Thyroid gland (tissue), 4 donors: ENCODE results near the gene FIBP. TPM values are rescaled to one million over a fixed set of nuclear protein-coding genes. Genes with fewer than 3 reads are reported as not detected.
"Not testable (repeated sequence)": the region's sequence is repeated elsewhere in the genome, so short reads cannot be mapped to it uniquely, and the experiment has no call there.

Experiments used
- DNase-seq, 2 donors: peaks; one replicate each; pipeline ENCODE4 v3.0.0-alpha.2; 2019
- H3K27ac ChIP-seq, 3 donors: fragments of 200-600 bp; sonication (generic); 1 replicate in 2 of 3; 2 replicates in 1 of 3; pipeline ENCODE4 v1.5.1; 2016 to 2019; ENCODE audit warnings: mild to moderate bottlenecking in 1 of 3, moderate library complexity in 1 of 3
- H3K27me3 ChIP-seq: fragments of 200-600 bp; sonication (generic); one replicate; pipeline ENCODE4 v1.5.1; 2019
- H3K36me3 ChIP-seq, 2 donors: fragments of 200-600 bp; sonication (generic); one replicate each; pipeline ENCODE4 v1.5.1; 2016 to 2019
- H3K4me1 ChIP-seq, 2 donors: fragments of 200-600 bp; sonication (generic); one replicate each; pipeline ENCODE4 v1.5.1; 2017 to 2019
- H3K4me3 ChIP-seq, 3 donors: fragments of 200-600 bp; sonication (generic); replicated peaks in 1 of 3; 1 replicate in 2 of 3; 2 replicates in 1 of 3; pipeline ENCODE4 v1.5.1; 2016; ENCODE audit warnings: mild to moderate bottlenecking in 1 of 3
- H3K9me3 ChIP-seq: fragments of 200-600 bp; sonication (generic); one replicate; pipeline ENCODE4 v1.5.1; 2017
- POLR2A ChIP-seq, 2 donors: fragments of 450-650 bp; IDR thresholded peaks; one replicate each; pipeline ENCODE4 v1.6.1; 2017; ENCODE audit warnings: antibody characterized with exemption in 2 of 2, mild to moderate bottlenecking in 2 of 2, moderate library complexity in 1 of 2
- WGBS, 2 donors: methylation state at CpG; one replicate each; pipeline ENCODE4 v1.1.5; 2017; 5-methylcytosine and 5-hydroxymethylcytosine counted together
- intact Hi-C: fragments of 100-400 bp; cut with DNase I; formaldehyde crosslinking; loops from one replicate; pipeline ENCODE4 v1.15.1; 2023
- total RNA-seq, 4 donors: library from RNA; depleted of rRNA; stranded (reverse); fragments of >200 nt; gene quantifications; one replicate each; pipeline ENCODE4 v1.2.3, GENCODE V29; 2016
- TF ChIP-seq, protein P1 (sequence below), 6 experiments: fragments of 200-600 bp in 3 of 6; fragments of 450-650 bp in 3 of 6; sonication (generic) in 3 of 6; IDR thresholded peaks; one replicate each; pipeline ENCODE4 v1.5.1; 2016 to 2019; ENCODE audit warnings: antibody characterized with exemption in 6 of 6, mild to moderate bottlenecking in 2 of 6, inconsistent platforms in 1 of 6, moderate library complexity in 1 of 6

The FIBP gene
- total RNA-seq, 4 donors from 2014 or later: 65.9 to 128 (median 109) TPM

DNA sequence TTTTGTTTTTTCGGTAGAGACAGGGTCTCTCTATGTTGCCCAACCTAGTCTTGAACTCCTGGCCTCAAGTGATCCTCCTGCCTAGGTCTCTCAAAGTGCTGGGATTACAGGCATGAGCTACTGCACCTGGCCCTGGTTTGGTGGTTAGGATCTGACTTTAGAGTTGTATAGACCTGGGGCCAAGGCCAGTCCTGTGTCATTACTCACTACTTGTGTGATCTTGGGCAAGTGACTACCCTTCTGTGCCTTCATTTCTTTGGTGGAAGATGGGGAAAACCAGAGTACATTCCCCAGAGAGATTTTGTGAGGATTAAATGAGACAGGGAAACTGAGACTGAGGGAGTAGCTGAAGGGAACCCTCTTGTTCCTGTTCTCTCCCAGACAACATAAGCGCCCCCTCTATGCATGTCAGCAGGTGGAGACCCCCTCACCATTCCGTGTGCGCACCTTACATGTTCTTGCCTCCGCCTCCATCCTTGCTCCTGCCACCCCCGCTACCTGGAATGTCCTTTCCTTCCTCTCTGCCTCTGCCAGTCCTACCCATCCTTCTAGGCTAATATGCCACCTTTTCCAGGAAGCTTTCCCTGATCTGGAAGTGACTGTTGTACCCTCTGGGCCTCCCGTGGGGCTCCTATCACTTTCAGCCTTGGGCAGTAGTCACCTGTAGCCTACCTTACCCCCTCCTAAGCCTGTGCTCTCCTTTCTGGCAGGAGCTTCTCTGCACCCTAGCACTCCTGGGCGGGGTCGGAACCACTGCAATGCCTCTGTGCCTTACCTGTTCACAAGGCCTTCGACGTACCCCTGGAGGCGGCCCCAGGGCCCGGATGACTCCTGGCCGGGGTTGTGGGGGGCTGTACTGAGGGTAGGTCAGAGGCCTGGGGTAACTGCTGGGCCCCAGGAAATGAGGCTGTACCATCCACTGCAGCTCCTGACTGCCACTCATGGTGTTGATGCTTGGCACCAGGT lies 8.0 kb upstream of the FIBP start:
- intact Hi-C loops: no loop called here
- H3K4me3 ChIP-seq: no peak overlapping the region
- H3K9me3 ChIP-seq: no peaks in the 10 kb centered on the region
- H3K27ac ChIP-seq: no peak overlapping the region
- no peak for TF ChIP-seq POLR2A (IDR thresholded peaks at IDR 0.05)
- TF ChIP-seq, protein P1, sequence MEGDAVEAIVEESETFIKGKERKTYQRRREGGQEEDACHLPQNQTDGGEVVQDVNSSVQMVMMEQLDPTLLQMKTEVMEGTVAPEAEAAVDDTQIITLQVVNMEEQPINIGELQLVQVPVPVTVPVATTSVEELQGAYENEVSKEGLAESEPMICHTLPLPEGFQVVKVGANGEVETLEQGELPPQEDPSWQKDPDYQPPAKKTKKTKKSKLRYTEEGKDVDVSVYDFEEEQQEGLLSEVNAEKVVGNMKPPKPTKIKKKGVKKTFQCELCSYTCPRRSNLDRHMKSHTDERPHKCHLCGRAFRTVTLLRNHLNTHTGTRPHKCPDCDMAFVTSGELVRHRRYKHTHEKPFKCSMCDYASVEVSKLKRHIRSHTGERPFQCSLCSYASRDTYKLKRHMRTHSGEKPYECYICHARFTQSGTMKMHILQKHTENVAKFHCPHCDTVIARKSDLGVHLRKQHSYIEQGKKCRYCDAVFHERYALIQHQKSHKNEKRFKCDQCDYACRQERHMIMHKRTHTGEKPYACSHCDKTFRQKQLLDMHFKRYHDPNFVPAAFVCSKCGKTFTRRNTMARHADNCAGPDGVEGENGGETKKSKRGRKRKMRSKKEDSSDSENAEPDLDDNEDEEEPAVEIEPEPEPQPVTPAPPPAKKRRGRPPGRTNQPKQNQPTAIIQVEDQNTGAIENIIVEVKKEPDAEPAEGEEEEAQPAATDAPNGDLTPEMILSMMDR (IDR thresholded peaks at IDR 0.05): no peak
- no peak for DNase-seq
- no peaks in the 10 kb centered on the region for H3K36me3 ChIP-seq
- H3K27me3 ChIP-seq: peaks cover 9% of the 10 kb centered on the region
- 91 to 93% methylated on average over 14 of the region's 14 CpGs for WGBS, 2 donors
- H3K4me1 ChIP-seq: peaks cover 21 to 39% of the 10 kb centered on the region in 2 donors

DNA sequence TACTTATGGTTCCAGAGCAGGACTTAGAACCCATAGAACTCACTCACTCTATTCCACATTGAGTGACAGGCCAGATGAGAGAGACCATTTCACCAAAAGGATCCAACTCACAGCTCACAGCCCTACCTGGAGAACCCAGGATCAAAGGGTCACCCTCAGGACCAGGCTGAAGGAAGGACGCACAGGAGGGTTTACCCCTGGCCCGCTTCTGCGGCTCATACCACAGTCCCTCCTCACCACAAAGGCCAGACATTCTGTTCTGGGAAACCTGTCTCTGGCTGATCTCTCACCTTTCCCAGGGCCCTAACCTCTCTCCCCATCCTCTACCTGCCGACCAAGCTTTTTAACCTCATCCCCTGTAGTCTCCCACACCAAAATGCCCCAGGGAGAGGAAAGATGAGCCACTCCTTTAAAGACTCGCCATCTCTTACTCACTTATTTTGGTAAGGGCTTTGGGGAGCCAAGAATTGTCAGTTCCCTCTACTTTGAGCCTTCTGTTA lies 7.3 kb upstream of the FIBP start:
- 94% methylated on average over 5 of the region's 5 CpGs for WGBS, 2 donors
- Histone ChIP-seq H3K27ac (no peak overlapping the region), H3K36me3 (no peaks in the 10 kb centered on the region), H3K27me3 (peaks cover 9% of the 10 kb centered on the region), H3K4me1 (peaks cover 22 to 43% of the 10 kb centered on the region in 2 donors), H3K4me3 (no peak overlapping the region), H3K9me3 (no peaks in the 10 kb centered on the region)
- intact Hi-C loops: no loop called here
- TF ChIP-seq, protein P1 (IDR thresholded peaks at IDR 0.05): no peak
- no peak for TF ChIP-seq POLR2A (IDR thresholded peaks at IDR 0.05)
- DNase-seq: no peak

DNA sequence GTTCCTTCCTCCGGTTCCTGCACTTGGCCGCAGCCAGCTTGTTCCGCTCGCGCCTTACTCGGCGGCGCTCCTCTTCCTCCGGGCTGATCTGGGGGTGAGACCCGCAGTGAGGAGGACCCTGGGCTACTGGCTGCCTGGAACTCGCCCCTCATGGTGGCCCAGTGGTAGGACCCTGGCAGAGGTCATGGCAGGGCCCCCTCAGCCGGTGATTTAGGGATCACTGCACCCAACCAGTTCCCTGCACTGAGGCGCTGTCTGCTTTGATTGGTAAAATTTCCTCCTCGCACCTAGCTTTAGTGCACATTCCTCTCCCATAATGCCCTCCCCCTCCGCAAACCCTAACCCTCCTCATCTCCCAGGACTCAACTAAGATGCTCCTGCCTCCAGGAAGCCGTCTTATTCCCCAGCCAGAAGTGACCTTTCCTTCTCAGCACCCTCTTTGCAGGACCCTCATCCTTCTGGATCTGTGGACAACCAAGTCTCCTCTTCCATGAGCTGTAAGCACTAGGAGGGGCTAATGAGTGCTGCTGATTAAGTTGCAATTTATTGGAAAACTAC lies 5.8 kb upstream of the FIBP start:
- TF ChIP-seq, protein P1 (IDR thresholded peaks at IDR 0.05): no peak
- no peak for TF ChIP-seq POLR2A (IDR thresholded peaks at IDR 0.05)
- Histone ChIP-seq H3K9me3 (no peaks in the 10 kb centered on the region), H3K36me3 (no peaks in the 10 kb centered on the region), H3K4me1 (peaks cover 22 to 44% of the 10 kb centered on the region in 2 donors), H3K4me3 (no peak overlapping the region), H3K27ac (peak overlapping the region; percentile 61 to 82 (median 62)), H3K27me3 (peaks cover under 1% of the 10 kb centered on the region)
- no peak for DNase-seq
- intact Hi-C loops: no loop called here
- 75 to 81% methylated on average over 16 of the region's 16 CpGs for WGBS, 2 donors

DNA sequence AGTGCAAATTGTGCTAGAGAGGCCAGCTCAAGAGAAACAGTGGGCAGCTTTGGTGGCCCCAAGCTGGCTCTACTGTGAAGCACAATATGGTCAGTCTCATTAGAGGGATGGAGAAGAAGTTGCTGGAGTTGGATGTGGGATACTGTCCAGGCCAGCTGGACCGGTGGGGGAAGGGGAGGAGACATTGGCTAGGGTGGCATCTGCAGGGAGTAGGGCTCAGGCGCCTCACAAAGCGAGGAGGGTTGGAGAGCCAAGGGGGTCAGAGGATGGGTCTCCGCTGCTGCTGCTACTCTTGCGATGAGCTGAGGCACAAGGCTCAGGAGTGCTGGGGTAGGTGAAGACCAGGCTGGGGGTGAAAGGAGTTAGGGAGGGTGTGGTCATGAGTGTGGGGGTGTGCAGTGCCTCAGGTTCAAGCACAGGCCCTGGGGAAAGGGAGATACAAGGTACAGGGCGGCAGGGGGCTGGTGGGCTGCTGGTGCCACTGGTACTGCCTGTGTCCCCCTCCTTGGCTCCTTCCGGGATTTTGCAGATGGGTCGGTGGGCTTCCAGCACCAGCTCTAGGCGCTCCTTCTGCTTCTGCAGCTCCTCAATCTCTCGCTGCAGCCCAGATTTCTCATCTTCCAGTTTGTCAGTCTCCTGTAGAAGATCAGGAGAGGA lies 4.5 kb upstream of the FIBP start:
- TF ChIP-seq, protein P1 (IDR thresholded peaks at IDR 0.05): no peak
- TF ChIP-seq POLR2A (IDR thresholded peaks at IDR 0.05): no peak
- Histone ChIP-seq H3K4me1 (peaks cover 28 to 47% of the 10 kb centered on the region in 2 donors), H3K4me3 (no peak overlapping the region), H3K9me3 (no peaks in the 10 kb centered on the region), H3K27ac (peak overlapping the region in 2 of 3 donors; percentile 62 to 82), H3K27me3 (no peaks in the 10 kb centered on the region), H3K36me3 (no peaks in the 10 kb centered on the region)
- intact Hi-C loops: no loop called here
- WGBS, 2 donors: 77 to 78% methylated on average over 10 of the region's 10 CpGs
- no peak for DNase-seq

DNA sequence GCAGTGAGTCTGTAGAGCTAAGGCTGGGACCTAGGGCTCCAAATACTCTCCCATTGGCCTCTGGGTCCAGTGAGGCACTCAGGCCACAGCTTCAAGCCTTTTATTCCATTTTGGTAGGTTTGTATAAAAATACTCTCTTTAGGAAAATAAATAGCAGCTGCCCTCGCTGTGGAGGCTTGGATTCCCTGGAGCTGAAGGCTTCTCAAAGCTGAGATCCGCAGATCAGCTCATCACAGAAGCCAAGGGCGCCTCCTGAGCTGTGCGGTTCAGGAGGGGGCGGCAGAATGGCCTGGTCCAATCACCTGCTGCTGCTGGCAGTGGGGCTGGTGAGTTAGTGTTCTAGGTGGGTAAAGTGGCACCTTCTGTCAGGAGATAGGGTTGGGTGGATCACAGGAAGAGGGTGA lies 3.9 kb upstream of the FIBP start:
- WGBS, 2 donors: 68 to 77% methylated on average over 5 of the region's 5 CpGs
- H3K4me1 ChIP-seq: peaks cover 34 to 54% of the 10 kb centered on the region in 2 donors

More for the DNA sequence above, 3.9 kb upstream of the FIBP start:
- intact Hi-C loops, H3K27me3 ChIP-seq, H3K36me3 ChIP-seq, H3K9me3 ChIP-seq, DNase-seq: not testable (repeated sequence)
- Histone ChIP-seq H3K4me3 (peak overlapping the region in 1 of 3 donors; percentile 59), H3K27ac (peak overlapping the region; percentile 83 to 97 (median 83))
